IMR-90 (cell line): ENCODE data around the gene JPH4. TPM values are rescaled to one million over a fixed set of nuclear protein-coding genes. Genes with fewer than 3 reads are reported as not detected.

ENCODE experiments used
- ATAC-seq: fragments of 200-7000 bp; cut with Tn5 transposase; 2 replicates; pipeline ENCODE4 v1.9.1; 2020; ENCODE audit warnings: low read depth, mild to moderate bottlenecking, moderate library complexity
- BruUV-seq: library from RNA; stranded (reverse); fragments of 400-500 nt; replicated peaks from 2 replicates; lab custom pipeline; 2021; lab: Mats Ljungman, UMichigan
- CTCF ChIA-PET: fragments of 300-600 bp; formaldehyde crosslinking; extraction: SDS; loops from one replicate; lab custom pipeline; 2021; ENCODE audit warnings: antibody characterized with exemption; lab: Yijun Ruan, JAX
- POLR2A ChIA-PET: fragments of 300-600 bp; sonication (Branson Sonifier 250); formaldehyde crosslinking; loops from one replicate; lab custom pipeline; 2022; ENCODE audit warnings: antibody characterized with exemption; ENCODE audit not compliant: unreplicated experiment; lab: Charles Lee
- DNase-seq: peaks from one replicate; pipeline ENCODE4 v3.0.0; 2013
- H2AFZ ChIP-seq: replicated peaks from 2 replicates; pipeline ENCODE3; 2013; ENCODE audit warnings: low read length, mild to moderate bottlenecking; ENCODE audit not compliant: poor library complexity
- H2AK5ac ChIP-seq: 2 replicates; pipeline ENCODE4 v1.6.1; 2013; ENCODE audit warnings: low read depth, low read length, inconsistent platforms
- H2AK9ac ChIP-seq: replicated peaks from 2 replicates; pipeline ENCODE3; 2013; ENCODE audit warnings: mild to moderate bottlenecking, low read depth, low read length, moderate library complexity; ENCODE audit not compliant: poor library complexity
- H2BK120ac ChIP-seq: 2 replicates; pipeline ENCODE4 v1.6.1; 2013; ENCODE audit warnings: low read depth, low read length, inconsistent platforms
- H2BK15ac ChIP-seq: 3 replicates; pipeline ENCODE4 v1.6.1; 2013; ENCODE audit warnings: low read depth, low read length, inconsistent platforms
- H2BK20ac ChIP-seq: 2 replicates; pipeline ENCODE4 v1.6.1; 2013; ENCODE audit warnings: low read depth, mild to moderate bottlenecking, inconsistent platforms, low read length, moderate library complexity
- H2BK5ac ChIP-seq: 2 replicates; pipeline ENCODE4 v1.6.1; 2013; ENCODE audit warnings: mild to moderate bottlenecking, low read depth, low read length, inconsistent platforms; ENCODE audit not compliant: poor library complexity, severe bottlenecking
- H3K14ac ChIP-seq: replicated peaks from 2 replicates; pipeline ENCODE4 v1.6.1; 2013; ENCODE audit warnings: low read depth, low read length, inconsistent platforms
- H3K18ac ChIP-seq: 2 replicates; pipeline ENCODE4 v1.6.1; 2013; ENCODE audit warnings: low read depth, low read length, control low read depth
- H3K23ac ChIP-seq: 2 replicates; pipeline ENCODE4 v1.6.1; 2013; ENCODE audit warnings: low read depth, low read length, inconsistent platforms
- H3K27ac ChIP-seq: 2 replicates; pipeline ENCODE4 v1.5.1; 2013; ENCODE audit warnings: mild to moderate bottlenecking, control low read depth, low read length; ENCODE audit not compliant: insufficient read depth
- H3K27me3 ChIP-seq: 2 replicates; pipeline ENCODE4 v1.6.1; 2013; ENCODE audit warnings: low read length; ENCODE audit not compliant: control insufficient read depth, insufficient read depth
- H3K36me3 ChIP-seq: 2 replicates; pipeline ENCODE4 v1.6.1; 2013; ENCODE audit warnings: low read length, mixed read lengths; ENCODE audit not compliant: control insufficient read depth, insufficient read depth
- H3K4ac ChIP-seq: 2 replicates; pipeline ENCODE4 v1.6.1; 2013; ENCODE audit warnings: low read depth, low read length, inconsistent platforms
- H3K4me1 ChIP-seq: 2 replicates; pipeline ENCODE4 v1.6.1; 2013; ENCODE audit warnings: low read length, mixed read lengths; ENCODE audit not compliant: control insufficient read depth, insufficient read depth
- H3K4me2 ChIP-seq: 2 replicates; pipeline ENCODE4 v1.6.1; 2013; ENCODE audit warnings: low read depth, mild to moderate bottlenecking, control low read depth, low read length, moderate library complexity
- H3K4me3 ChIP-seq: 2 replicates; pipeline ENCODE4 v1.5.1; 2013; ENCODE audit warnings: low read depth, mild to moderate bottlenecking, control low read depth, low read length, moderate library complexity; ENCODE audit not compliant: insufficient read depth
- H3K56ac ChIP-seq: 2 replicates; pipeline ENCODE4 v1.6.1; 2013; ENCODE audit warnings: low read length, inconsistent platforms; ENCODE audit not compliant: insufficient read depth; ENCODE audit errors: extremely low read depth
- H3K79me1 ChIP-seq, 2 experiments: 2 replicates each; pipeline ENCODE4 v1.6.1; 2013; ENCODE audit warnings: low read length in 2 of 2, inconsistent platforms in 1 of 2, low read depth in 1 of 2
- H3K9ac ChIP-seq: 2 replicates; pipeline ENCODE4 v1.6.1; 2013; ENCODE audit warnings: low read depth, low read length, control low read depth
- H3K9me1 ChIP-seq: 2 replicates; pipeline ENCODE4 v1.6.1; 2013; ENCODE audit warnings: low read length, inconsistent platforms; ENCODE audit not compliant: insufficient read depth
- H3K9me3 ChIP-seq: 2 replicates; pipeline ENCODE4 v1.6.1; 2013; ENCODE audit warnings: low read length; ENCODE audit not compliant: control insufficient read depth, insufficient read depth
- H4K20me1 ChIP-seq: 2 replicates; pipeline ENCODE4 v1.6.1; 2013; ENCODE audit warnings: low read length, inconsistent platforms; ENCODE audit not compliant: insufficient read depth
- H4K5ac ChIP-seq: 2 replicates; pipeline ENCODE4 v1.6.1; 2013; ENCODE audit warnings: mild to moderate bottlenecking, low read depth, low read length, control low read depth
- H4K8ac ChIP-seq, 2 experiments: 2 replicates each; pipeline ENCODE4 v1.6.1; 2013; ENCODE audit warnings: low read depth in 2 of 2, low read length in 2 of 2, control low read depth in 1 of 2, inconsistent platforms in 1 of 2
- H4K91ac ChIP-seq: 2 replicates; pipeline ENCODE4 v1.6.1; 2013; ENCODE audit warnings: low read depth, low read length, inconsistent platforms; ENCODE audit not compliant: insufficient read depth
- BHLHE40 ChIP-seq: fragments of 150-350 bp; IDR thresholded peaks from 2 replicates; pipeline ENCODE4 v1.6.1; 2016; ENCODE audit warnings: mild to moderate bottlenecking, low read depth, low read length
- CEBPB ChIP-seq: IDR thresholded peaks from 2 replicates; pipeline ENCODE4 v1.6.1; 2012; ENCODE audit warnings: low read depth, low read length, improper control_type of control experiment
- CHD1 ChIP-seq: IDR thresholded peaks from 2 replicates; pipeline ENCODE4 v1.6.1; 2012; ENCODE audit warnings: low read depth, low read length, improper control_type of control experiment
- CTCF ChIP-seq: conservative IDR thresholded peaks from 2 replicates; pipeline ENCODE4 v1.5.1; 2012; ENCODE audit warnings: mild to moderate bottlenecking, low read depth, low read length, improper control_type of control experiment
- ELK1 ChIP-seq: fragments of 150-350 bp; IDR thresholded peaks from 2 replicates; pipeline ENCODE4 v1.6.1; 2016; ENCODE audit warnings: low read depth, mild to moderate bottlenecking, low read length, moderate library complexity, borderline replicate concordance
- FOS ChIP-seq: fragments of 150-350 bp; IDR thresholded peaks from 2 replicates; pipeline ENCODE4 v1.6.1; 2016; ENCODE audit warnings: low read depth, low read length
- MAFK ChIP-seq: IDR thresholded peaks from 2 replicates; pipeline ENCODE4 v1.6.1; 2012; ENCODE audit warnings: low read depth, low read length, improper control_type of control experiment
- MAZ ChIP-seq: IDR thresholded peaks from 2 replicates; pipeline ENCODE4 v1.6.1; 2012; ENCODE audit warnings: low read depth, mild to moderate bottlenecking, low read length, improper control_type of control experiment, moderate library complexity, borderline replicate concordance
- MXI1 ChIP-seq: IDR thresholded peaks from 2 replicates; pipeline ENCODE4 v1.6.1; 2012; ENCODE audit warnings: low read depth, mild to moderate bottlenecking, low read length, moderate library complexity, borderline replicate concordance
- NFE2L2 ChIP-seq: fragments of 150-350 bp; IDR thresholded peaks from 2 replicates; pipeline ENCODE4 v1.6.1; 2016; ENCODE audit warnings: low read depth, mild to moderate bottlenecking, low read length
- POLR2A ChIP-seq: IDR thresholded peaks from 2 replicates; pipeline ENCODE4 v1.6.1; 2012; ENCODE audit warnings: mild to moderate bottlenecking, low read depth, low read length
- RAD21 ChIP-seq: IDR thresholded peaks from 2 replicates; pipeline ENCODE4 v1.6.1; 2012; ENCODE audit warnings: low read length, improper control_type of control experiment
- RCOR1 ChIP-seq: IDR thresholded peaks from 2 replicates; pipeline ENCODE4 v1.6.1; 2012; ENCODE audit warnings: mild to moderate bottlenecking, low read length, improper control_type of control experiment; ENCODE audit not compliant: insufficient replicate concordance
- RFX5 ChIP-seq: IDR thresholded peaks from 2 replicates; pipeline ENCODE4 v1.8.0; 2012; ENCODE audit warnings: low read depth, mild to moderate bottlenecking, low read length, moderate library complexity
- SMC3 ChIP-seq: fragments of 150-350 bp; IDR thresholded peaks from 2 replicates; pipeline ENCODE4 v1.6.1; 2016; ENCODE audit warnings: low read depth, mild to moderate bottlenecking, antibody characterized with exemption, low read length, moderate library complexity
- USF2 ChIP-seq: fragments of 150-350 bp; IDR thresholded peaks from 2 replicates; pipeline ENCODE4 v1.6.1; 2017; ENCODE audit warnings: mild to moderate bottlenecking, antibody characterized with exemption, low read length, low read depth
- dilution Hi-C: fragments of 300-500 bp; cut with HindIII; formaldehyde crosslinking; loops from one replicate; pipeline ENCODE4 v1.14.3; 2018; ENCODE audit warnings: low sequenced_read_pairs; ENCODE audit not compliant: unreplicated experiment
- in situ Hi-C: fragments of 300-500 bp; cut with MboI; formaldehyde crosslinking; loops from 3 replicates; pipeline ENCODE4 v1.14.3; 2019; ENCODE audit warnings: low sequenced_read_pairs, inconsistent platforms, mixed read lengths
- intact Hi-C: fragments of 100-400 bp; cut with micrococcal nuclease; formaldehyde crosslinking; loops from 2 replicates; pipeline ENCODE4 v1.10.0; 2022
- polyA plus RNA-seq, 3 experiments: library from polyadenylated mRNA; depleted of rRNA; stranded (reverse); fragments of >200 nt; gene quantifications; 2 replicates each; pipeline ENCODE4 v1.2.3, GENCODE V29; 2012; ENCODE audit warnings: low replicate concordance in 1 of 3
- total RNA-seq: library from RNA; depleted of rRNA; stranded (reverse); fragments of >200 nt; gene quantifications from 2 replicates; pipeline ENCODE4 v1.2.3, GENCODE V29; 2012

The JPH4 gene
- total and polyA plus RNA-seq, 2 of the 4 experiments (the other 2 are of a cell fraction) = not detected

GRCh38 chr14:23626946-23627345 is 48.4 kb upstream of the JPH4 start:
- DNase-seq = no peak
- TF ChIP-seq RCOR1 = no peak
- no peak for TF ChIP-seq NFE2L2
- TF ChIP-seq FOS = no peak
- TF ChIP-seq BHLHE40 = no peak
- no peak for TF ChIP-seq CHD1
- TF ChIP-seq ELK1 = no peak
- no peak for TF ChIP-seq MXI1
- no peak for TF ChIP-seq SMC3
- TF ChIP-seq CEBPB = no peak
- TF ChIP-seq MAFK = no peak
- no peak for TF ChIP-seq RFX5
- TF ChIP-seq USF2 = no peak
- TF ChIP-seq CTCF = no peak
- no peak for TF ChIP-seq MAZ
- no peak for TF ChIP-seq POLR2A
- TF ChIP-seq RAD21 = no peak
- Histone ChIP-seq H2BK20ac (no peak overlapping the region), H2AFZ (no peak overlapping the region), H3K27ac (no peak overlapping the region), H3K9ac (no peak overlapping the region), H3K18ac (no peak overlapping the region), H2BK120ac (no peak overlapping the region), H3K56ac (no peak overlapping the region), H2BK5ac (no peak overlapping the region), H3K9me3 (peaks cover 4% of the 10 kb centered on the region; the same call in 1 of the 2 replicates), H3K4ac (no peak overlapping the region), H4K91ac (no peak overlapping the region), H3K23ac (no peak overlapping the region), H2AK9ac (no peak overlapping the region), H3K27me3 (no peaks in the 10 kb centered on the region), H4K5ac (no peak overlapping the region), H3K4me2 (no peak overlapping the region), H3K36me3 (no peaks in the 10 kb centered on the region), H3K79me1 (no peaks in the 10 kb centered on the region), H4K8ac (no peak overlapping the region), H2AK5ac (no peak overlapping the region), H3K14ac (no peak overlapping the region), H2BK15ac (no peak overlapping the region), H3K4me1 (peaks cover 2% of the 10 kb centered on the region; the same call in 1 of the 2 replicates), H3K9me1 (no peaks in the 10 kb centered on the region), H4K20me1 (no peaks in the 10 kb centered on the region), H3K4me3 (no peak overlapping the region)
- CTCF ChIA-PET = no interaction called here
- in situ Hi-C loops = no loop called here
- intact Hi-C loops = no loop called here
- ATAC-seq = no peak
- dilution Hi-C loops = no loop called here
- POLR2A ChIA-PET = no interaction called here
- BruUV-seq = no TSS peak
